ENCODE measurements around the gene ROBO2. TPM values are rescaled to one million over a fixed set of nuclear protein-coding genes. Genes with fewer than 3 reads are reported as not detected.

Gene ROBO2
- total and polyA plus RNA-seq, 3 donors from 2014 or later, result 16.1 to 23.3 (median 17.7) TPM

GRCh38 chr3:77063423-77063822 is 23.5 kb downstream of the ROBO2 start:
- 96% methylated on average over 5 of the region's 5 CpGs for whole genome bisulfite sequencing, 2 donors
- no peak for DNase-seq
- H3K27ac ChIP-seq, result no peak overlapping the region
- TF ChIP-seq POLR2A (IDR thresholded peaks at IDR 0.05) (no peak), CTCF (IDR thresholded peaks at IDR 0.05) (no peak)
- H3K27me3 ChIP-seq, result no peaks in the 10 kb centered on the region
- no peaks in the 10 kb centered on the region for H3K9me3 ChIP-seq
- H3K4me3 ChIP-seq, result no peak overlapping the region
- H3K36me3 ChIP-seq (ENCODE audit: low read depth, missing control alignments), result no peaks in the 10 kb centered on the region
- intact Hi-C loops (cut with DNase I; ENCODE audit: low total_unique reads), result no loop called here
- H3K4me1 ChIP-seq, result no peaks in the 10 kb centered on the region

- Histone ChIP-seq H3K9me3 (no peaks in the 10 kb centered on the region), H3K36me3 (ENCODE audit: low read depth, missing control alignments) (no peaks in the 10 kb centered on the region), H3K4me1 (no peaks in the 10 kb centered on the region), H3K27ac (no peak overlapping the region), H3K4me3 (no peak overlapping the region), H3K27me3 (no peaks in the 10 kb centered on the region)
- DNase-seq, result no peak
- 85 to 97% methylated on average over 5 of the region's 5 CpGs for WGBS, 2 donors
- TF ChIP-seq CTCF (IDR thresholded peaks at IDR 0.05), result no peak
- no peak for TF ChIP-seq POLR2A (IDR thresholded peaks at IDR 0.05)
- intact Hi-C loops (cut with DNase I; ENCODE audit: low total_unique reads), result no loop called here
Measured at GRCh38 chr3:77065750-77066149, 25.9 kb downstream of the ROBO2 start.

- Histone ChIP-seq H3K27ac (no peak overlapping the region), H3K4me1 (no peaks in the 10 kb centered on the region), H3K27me3 (no peaks in the 10 kb centered on the region), H3K9me3 (no peaks in the 10 kb centered on the region), H3K4me3 (no peak overlapping the region), H3K36me3 (ENCODE audit: low read depth, missing control alignments) (no peaks in the 10 kb centered on the region)
- DNase-seq, result no peak
- TF ChIP-seq CTCF (IDR thresholded peaks at IDR 0.05) (no peak), POLR2A (IDR thresholded peaks at IDR 0.05) (no peak)
- intact Hi-C loops (cut with DNase I; ENCODE audit: low total_unique reads), result no loop called here
- WGBS, 2 donors, result 78 to 84% methylated on average over 1 of the region's 1 CpG
Measured at GRCh38 chr3:77066829-77067228, 26.9 kb downstream of the ROBO2 start.

- DNase-seq, result no peak
- Histone ChIP-seq H3K27ac (no peak overlapping the region), H3K4me3 (no peak overlapping the region), H3K27me3 (no peaks in the 10 kb centered on the region), H3K9me3 (no peaks in the 10 kb centered on the region), H3K4me1 (no peaks in the 10 kb centered on the region), H3K36me3 (ENCODE audit: low read depth, missing control alignments) (no peaks in the 10 kb centered on the region)
- TF ChIP-seq CTCF (IDR thresholded peaks at IDR 0.05) (no peak), POLR2A (IDR thresholded peaks at IDR 0.05) (no peak)
- intact Hi-C loops (cut with DNase I; ENCODE audit: low total_unique reads), result no loop called here
- WGBS, 2 donors, result 94 to 95% methylated on average over 7 of the region's 7 CpGs
Measured at GRCh38 chr3:77068808-77069207, 28.9 kb downstream of the ROBO2 start.

GRCh38 chr3:77071364-77071763 is 31.5 kb downstream of the ROBO2 start:
- Histone ChIP-seq H3K4me1 (no peaks in the 10 kb centered on the region), H3K36me3 (ENCODE audit: low read depth, missing control alignments) (no peaks in the 10 kb centered on the region), H3K27ac (no peak overlapping the region), H3K27me3 (no peaks in the 10 kb centered on the region), H3K9me3 (no peaks in the 10 kb centered on the region), H3K4me3 (no peak overlapping the region)
- 87 to 91% methylated on average over 5 of the region's 5 CpGs for WGBS, 2 donors
- no peak for DNase-seq
- TF ChIP-seq CTCF (IDR thresholded peaks at IDR 0.05) (no peak), POLR2A (IDR thresholded peaks at IDR 0.05) (no peak)
- intact Hi-C loops (cut with DNase I; ENCODE audit: low total_unique reads), result no loop called here
